ENCODE measurements around the gene IL1RAPL1.

DNA sequence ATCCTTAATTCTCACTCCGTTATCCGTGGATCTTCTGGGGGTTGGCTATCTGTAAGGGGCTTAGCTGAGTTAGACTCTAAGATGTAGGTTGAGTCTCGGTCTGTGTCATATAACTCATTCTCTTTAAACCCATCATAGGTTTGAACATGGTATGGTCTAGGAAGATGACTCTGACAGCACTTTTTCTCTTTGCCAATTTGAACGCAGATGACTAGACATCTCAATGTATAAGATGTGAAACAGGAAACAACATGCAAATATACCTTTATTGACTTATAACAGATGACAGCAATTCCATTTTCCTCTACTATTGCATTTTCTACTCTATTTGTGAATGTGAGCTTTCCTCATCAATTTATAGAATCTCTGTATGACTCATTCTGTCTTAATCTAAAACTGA lies 993.3 kb downstream of the IL1RAPL1 start:
- TF ChIP-seq, protein P1, sequence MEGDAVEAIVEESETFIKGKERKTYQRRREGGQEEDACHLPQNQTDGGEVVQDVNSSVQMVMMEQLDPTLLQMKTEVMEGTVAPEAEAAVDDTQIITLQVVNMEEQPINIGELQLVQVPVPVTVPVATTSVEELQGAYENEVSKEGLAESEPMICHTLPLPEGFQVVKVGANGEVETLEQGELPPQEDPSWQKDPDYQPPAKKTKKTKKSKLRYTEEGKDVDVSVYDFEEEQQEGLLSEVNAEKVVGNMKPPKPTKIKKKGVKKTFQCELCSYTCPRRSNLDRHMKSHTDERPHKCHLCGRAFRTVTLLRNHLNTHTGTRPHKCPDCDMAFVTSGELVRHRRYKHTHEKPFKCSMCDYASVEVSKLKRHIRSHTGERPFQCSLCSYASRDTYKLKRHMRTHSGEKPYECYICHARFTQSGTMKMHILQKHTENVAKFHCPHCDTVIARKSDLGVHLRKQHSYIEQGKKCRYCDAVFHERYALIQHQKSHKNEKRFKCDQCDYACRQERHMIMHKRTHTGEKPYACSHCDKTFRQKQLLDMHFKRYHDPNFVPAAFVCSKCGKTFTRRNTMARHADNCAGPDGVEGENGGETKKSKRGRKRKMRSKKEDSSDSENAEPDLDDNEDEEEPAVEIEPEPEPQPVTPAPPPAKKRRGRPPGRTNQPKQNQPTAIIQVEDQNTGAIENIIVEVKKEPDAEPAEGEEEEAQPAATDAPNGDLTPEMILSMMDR (IDR thresholded peaks at IDR 0.05; ENCODE audit: low read depth, low read length): no peak
- TF ChIP-seq POLR2A (IDR thresholded peaks at IDR 0.05; ENCODE audit: extremely low read depth, insufficient read length): no peak
- TF ChIP-seq, protein P2, sequence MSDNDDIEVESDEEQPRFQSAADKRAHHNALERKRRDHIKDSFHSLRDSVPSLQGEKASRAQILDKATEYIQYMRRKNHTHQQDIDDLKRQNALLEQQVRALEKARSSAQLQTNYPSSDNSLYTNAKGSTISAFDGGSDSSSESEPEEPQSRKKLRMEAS (IDR thresholded peaks at IDR 0.05; ENCODE audit: low read depth, low read length): no peak
- TF ChIP-seq MYC (IDR thresholded peaks at IDR 0.05; ENCODE audit: low read depth, low read length): no peak

Data from NB4 (cell line).